DOHH2 (cell line): ENCODE data around the gene EXOSC1.

Experiments used
- H3F3A ChIP-seq: fragments of 200-600 bp; sonication (generic), shearing (Covaris generic); 2 replicates; pipeline ENCODE4 v1.6.0; 2016; ENCODE audit warnings: antibody characterized with exemption, mild to moderate bottlenecking; ENCODE audit not compliant: control insufficient read depth, insufficient read depth
- H3K27ac ChIP-seq: fragments of 200-600 bp; sonication (generic); 2 replicates; pipeline ENCODE4 v1.5.1; 2014; ENCODE audit warnings: low read depth, mild to moderate bottlenecking, low read length, moderate library complexity
- H3K27me3 ChIP-seq: fragments of 200-600 bp; sonication (generic); 2 replicates; pipeline ENCODE4 v1.6.1; 2014; ENCODE audit warnings: mild to moderate bottlenecking, low read length, mixed read lengths; ENCODE audit not compliant: control insufficient read depth
- H3K36me3 ChIP-seq: fragments of 200-600 bp; sonication (generic); 2 replicates; pipeline ENCODE4 v1.6.1; 2014; ENCODE audit warnings: mild to moderate bottlenecking, low read length, moderate library complexity, mixed read lengths; ENCODE audit not compliant: control insufficient read depth
- H3K4me1 ChIP-seq: fragments of 200-600 bp; sonication (generic); 2 replicates; pipeline ENCODE4 v1.6.1; 2014; ENCODE audit warnings: mild to moderate bottlenecking, low read length, mixed read lengths; ENCODE audit not compliant: control insufficient read depth
- H3K4me2 ChIP-seq: fragments of 200-600 bp; sonication (generic); 2 replicates; pipeline ENCODE4 v1.6.0; 2014; ENCODE audit warnings: mild to moderate bottlenecking, low read length, moderate library complexity
- H3K4me3 ChIP-seq: fragments of 200-600 bp; sonication (generic); 2 replicates; pipeline ENCODE4 v1.5.1; 2014; ENCODE audit warnings: mild to moderate bottlenecking, low read length, mixed read lengths
- H3K79me2 ChIP-seq: fragments of 200-600 bp; sonication (generic); 2 replicates; pipeline ENCODE4 v1.6.1; 2014; ENCODE audit warnings: mild to moderate bottlenecking, low read length, mixed read lengths; ENCODE audit not compliant: control insufficient read depth
- H3K9me2 ChIP-seq: fragments of 200-600 bp; sonication (generic); replicated peaks from 2 replicates; pipeline ENCODE4 v1.6.1; 2014; ENCODE audit warnings: mild to moderate bottlenecking, low read length, mixed read lengths; ENCODE audit not compliant: control insufficient read depth
- H3K9me3 ChIP-seq: fragments of 200-600 bp; sonication (generic); 2 replicates; pipeline ENCODE4 v1.6.1; 2014; ENCODE audit warnings: antibody characterized with exemption, low read length, mixed read lengths; ENCODE audit not compliant: control insufficient read depth, insufficient read depth
- H4K20me1 ChIP-seq: fragments of 200-600 bp; sonication (generic); 2 replicates; pipeline ENCODE4 v1.6.0; 2014; ENCODE audit warnings: low read depth, mild to moderate bottlenecking, antibody characterized with exemption, low read length, moderate library complexity; ENCODE audit not compliant: control insufficient read depth, insufficient read depth
- CTCF ChIP-seq: fragments of 200-600 bp; sonication (generic); IDR thresholded peaks from one replicate; pipeline ENCODE4 v1.5.1; 2014; ENCODE audit warnings: antibody characterized with exemption, mild to moderate bottlenecking, low read depth, low read length; ENCODE audit not compliant: poor library complexity, severe bottlenecking
- EZH2phosphoT487 ChIP-seq: fragments of 200-600 bp; sonication (generic); IDR thresholded peaks from 2 replicates; pipeline ENCODE4 v1.6.1; 2017; ENCODE audit warnings: borderline replicate concordance, mild to moderate bottlenecking, antibody characterized with exemption, low read length, moderate library complexity, mixed read lengths

The EXOSC1 gene

GRCh38 chr10:97459111-97459510 lies 13.3 kb upstream of the EXOSC1 start:
- Histone ChIP-seq H3K9me2 (no peaks in the 10 kb centered on the region), H3K27ac (no peak overlapping the region), H3K27me3 (no peaks in the 10 kb centered on the region), H3K4me2 (no peak overlapping the region), H3K9me3 (no peaks in the 10 kb centered on the region), H4K20me1 (no peaks in the 10 kb centered on the region), H3K36me3 (peaks cover 95% of the 10 kb centered on the region), H3F3A (0 out of 2 replicates have a peak, but pooled peaks cover 3% of the 10 kb centered on the region), H3K79me2 (no peaks in the 10 kb centered on the region), H3K4me3 (no peak overlapping the region), H3K4me1 (no peaks in the 10 kb centered on the region)
- no peak for TF ChIP-seq EZH2phosphoT487

GRCh38 chr10:97456686-97457065 lies 10.9 kb upstream of the EXOSC1 start:
- no peaks in the 10 kb centered on the region for H3K4me1 ChIP-seq
- H3K36me3 ChIP-seq, result peaks cover 93% of the 10 kb centered on the region
- H3K79me2 ChIP-seq, result peaks cover under 1% of the 10 kb centered on the region
- no peak overlapping the region for H3K4me2 ChIP-seq
- H3K9me3 ChIP-seq, result no peaks in the 10 kb centered on the region
- H3K27me3 ChIP-seq, result no peaks in the 10 kb centered on the region
- H3K27ac ChIP-seq, result no peak overlapping the region
- H3F3A ChIP-seq, result no peaks in the 10 kb centered on the region
- H3K9me2 ChIP-seq, result no peaks in the 10 kb centered on the region
- no peak for TF ChIP-seq CTCF
- no peak for TF ChIP-seq EZH2phosphoT487
- H3K4me3 ChIP-seq, result no peak overlapping the region
- no peaks in the 10 kb centered on the region; the same call in 1 of the 2 replicates for H4K20me1 ChIP-seq

GRCh38 chr10:97456034-97456685 lies 10.4 kb upstream of the EXOSC1 start:
- Histone ChIP-seq H3F3A (no peaks in the 10 kb centered on the region), H3K9me3 (no peaks in the 10 kb centered on the region), H3K4me2 (no peak overlapping the region), H4K20me1 (no peaks in the 10 kb centered on the region; the same call in 1 of the 2 replicates), H3K27ac (no peak overlapping the region), H3K27me3 (no peaks in the 10 kb centered on the region), H3K36me3 (peaks cover 89% of the 10 kb centered on the region), H3K9me2 (no peaks in the 10 kb centered on the region), H3K4me1 (no peaks in the 10 kb centered on the region), H3K4me3 (no peak overlapping the region), H3K79me2 (peaks cover 6% of the 10 kb centered on the region)
- TF ChIP-seq EZH2phosphoT487 (no peak), CTCF (no peak)

- H3F3A ChIP-seq, result no peaks in the 10 kb centered on the region
- H3K27me3 ChIP-seq, result no peaks in the 10 kb centered on the region
- H3K79me2 ChIP-seq, result peaks cover 18% of the 10 kb centered on the region
- H3K4me2 ChIP-seq, result no peak overlapping the region
- H3K9me3 ChIP-seq, result no peaks in the 10 kb centered on the region
- H3K4me1 ChIP-seq, result no peaks in the 10 kb centered on the region
- H3K4me3 ChIP-seq, result no peak overlapping the region
- H3K9me2 ChIP-seq, result no peaks in the 10 kb centered on the region
- H4K20me1 ChIP-seq, result no peaks in the 10 kb centered on the region; the same call in 1 of the 2 replicates
- no peak overlapping the region for H3K27ac ChIP-seq
- peaks cover 77% of the 10 kb centered on the region for H3K36me3 ChIP-seq
- TF ChIP-seq EZH2phosphoT487 (no peak), CTCF (no peak)
Observed at GRCh38 chr10:97454330-97455036, 8.7 kb upstream of the EXOSC1 start.
